ENCODE results near the gene CREB3L1. TPM values are rescaled to one million over a fixed set of nuclear protein-coding genes. Genes with fewer than 3 reads are reported as not detected.

CREB3L1 gene
- total RNA-seq, 1 donor from 2014 or later = 9.8 TPM

GRCh38 chr11:46369458-46370152 is 92.1 kb downstream of the CREB3L1 start:
- Mint-ChIP-seq H3K9me3 (no peaks in the 10 kb centered on the region), H3K4me3 (no peak overlapping the region), H3K27me3 (no peaks in the 10 kb centered on the region), H3K36me3 (no peaks in the 10 kb centered on the region), H3K4me1 (ENCODE audit: unreplicated experiment) (peaks cover 20% of the 10 kb centered on the region), H3K27ac (peak overlapping the region; percentile 58)
- TF ChIP-seq, protein P1, sequence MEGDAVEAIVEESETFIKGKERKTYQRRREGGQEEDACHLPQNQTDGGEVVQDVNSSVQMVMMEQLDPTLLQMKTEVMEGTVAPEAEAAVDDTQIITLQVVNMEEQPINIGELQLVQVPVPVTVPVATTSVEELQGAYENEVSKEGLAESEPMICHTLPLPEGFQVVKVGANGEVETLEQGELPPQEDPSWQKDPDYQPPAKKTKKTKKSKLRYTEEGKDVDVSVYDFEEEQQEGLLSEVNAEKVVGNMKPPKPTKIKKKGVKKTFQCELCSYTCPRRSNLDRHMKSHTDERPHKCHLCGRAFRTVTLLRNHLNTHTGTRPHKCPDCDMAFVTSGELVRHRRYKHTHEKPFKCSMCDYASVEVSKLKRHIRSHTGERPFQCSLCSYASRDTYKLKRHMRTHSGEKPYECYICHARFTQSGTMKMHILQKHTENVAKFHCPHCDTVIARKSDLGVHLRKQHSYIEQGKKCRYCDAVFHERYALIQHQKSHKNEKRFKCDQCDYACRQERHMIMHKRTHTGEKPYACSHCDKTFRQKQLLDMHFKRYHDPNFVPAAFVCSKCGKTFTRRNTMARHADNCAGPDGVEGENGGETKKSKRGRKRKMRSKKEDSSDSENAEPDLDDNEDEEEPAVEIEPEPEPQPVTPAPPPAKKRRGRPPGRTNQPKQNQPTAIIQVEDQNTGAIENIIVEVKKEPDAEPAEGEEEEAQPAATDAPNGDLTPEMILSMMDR (conservative IDR thresholded peaks at IDR 0.05) = peak; percentile 89
- no peak for DNase-seq (ENCODE audit: extremely low spot score, unreplicated experiment)

- Mint-ChIP-seq H3K36me3 (no peaks in the 10 kb centered on the region), H3K27me3 (no peaks in the 10 kb centered on the region), H3K27ac (no peak overlapping the region)
Measured at GRCh38 chr11:46370253-46370652, 92.8 kb downstream of the CREB3L1 start.

More at GRCh38 chr11:46370253-46370652, 92.8 kb downstream of the CREB3L1 start:
- Mint-ChIP-seq H3K9me3 (no peaks in the 10 kb centered on the region), H3K4me1 (ENCODE audit: unreplicated experiment) (peaks cover 14% of the 10 kb centered on the region), H3K4me3 (no peak overlapping the region)
- no peak for DNase-seq (ENCODE audit: extremely low spot score, unreplicated experiment)
- TF ChIP-seq, protein P1 (conservative IDR thresholded peaks at IDR 0.05) = no peak

Other genes starting within 250 kb of the CREB3L1 start
- gene PHF21A, start 156.2 kb upstream of the CREB3L1 start, total RNA-seq (ENCODE audit: low replicate concordance) = 62.4 TPM in 2 replicates
- gene DGKZ, start 69.8 kb downstream of the CREB3L1 start, total RNA-seq (ENCODE audit: low replicate concordance) = 50.0 and 57.6 TPM in 2 replicates
- gene MDK, start 104.0 kb downstream of the CREB3L1 start, total RNA-seq (ENCODE audit: low replicate concordance) = 949 and 981 TPM in 2 replicates
- gene CHRM4, start 114.1 kb downstream of the CREB3L1 start, total RNA-seq (ENCODE audit: low replicate concordance) = 0.98 and 1.0 TPM in 2 replicates

Measured in type B pancreatic cell (in vitro differentiated cells).